Measurements from ENCODE around the gene DKK3. TPM values are rescaled to one million over a fixed set of nuclear protein-coding genes. Genes with fewer than 3 reads are reported as not detected.

DKK3 gene
- total RNA-seq, 1 donor from 2014 or later: 204 TPM

- TF ChIP-seq CTCF (IDR thresholded peaks at IDR 0.05; ENCODE audit: insufficient read depth, low read length, poor library complexity, severe bottlenecking): no peak
- Histone ChIP-seq H3K36me3 (ENCODE audit: control insufficient read depth, insufficient read depth, low read length) (no peaks in the 10 kb centered on the region), H3K27me3 (ENCODE audit: control insufficient read depth, insufficient read depth, low read length) (no peaks in the 10 kb centered on the region), H3K4me3 (ENCODE audit: low read depth, low read length) (no peak overlapping the region)
- DNase-seq (ENCODE audit: low read depth): no peak
Measured at GRCh38 chr11:11948242-11948947, 60.0 kb downstream of the DKK3 start.

- Histone ChIP-seq H3K27me3 (ENCODE audit: control insufficient read depth, insufficient read depth, low read length) (no peaks in the 10 kb centered on the region), H3K36me3 (ENCODE audit: control insufficient read depth, insufficient read depth, low read length) (peaks cover under 1% of the 10 kb centered on the region), H3K4me3 (ENCODE audit: low read depth, low read length) (no peak overlapping the region)
- TF ChIP-seq CTCF (IDR thresholded peaks at IDR 0.05; ENCODE audit: insufficient read depth, low read length, poor library complexity, severe bottlenecking): no peak
- no peak for DNase-seq (ENCODE audit: low read depth)
Measured at GRCh38 chr11:11947825-11948224, 60.6 kb downstream of the DKK3 start.

- Histone ChIP-seq H3K4me3 (ENCODE audit: low read depth, low read length) (no peak overlapping the region), H3K27me3 (ENCODE audit: control insufficient read depth, insufficient read depth, low read length) (no peaks in the 10 kb centered on the region), H3K36me3 (ENCODE audit: control insufficient read depth, insufficient read depth, low read length) (peaks cover 1% of the 10 kb centered on the region)
- no peak for TF ChIP-seq CTCF (IDR thresholded peaks at IDR 0.05; ENCODE audit: insufficient read depth, low read length, poor library complexity, severe bottlenecking)
- no peak for DNase-seq (ENCODE audit: low read depth)
Measured at GRCh38 chr11:11946878-11947277, 61.5 kb downstream of the DKK3 start.

DNA sequence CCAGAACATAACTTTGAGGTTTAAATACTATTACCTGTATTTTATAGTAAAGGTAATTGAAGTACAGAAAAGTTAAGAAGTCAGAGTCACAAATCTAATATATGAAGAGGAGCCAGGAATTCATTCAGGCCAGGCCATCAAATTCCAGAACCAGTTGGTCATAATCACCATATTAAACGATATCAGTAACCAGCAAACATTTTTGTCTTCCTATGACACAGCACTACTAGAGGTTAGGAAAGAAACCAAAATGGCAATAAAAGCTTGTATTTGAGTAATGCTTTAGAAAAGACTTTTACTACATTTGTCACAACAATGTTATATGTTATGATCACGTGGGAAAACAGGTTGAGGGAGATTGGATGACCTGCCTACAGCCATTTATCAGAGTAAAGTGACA lies 62.2 kb downstream of the DKK3 start:
- peaks cover 1% of the 10 kb centered on the region for H3K36me3 ChIP-seq (ENCODE audit: control insufficient read depth, insufficient read depth, low read length)
- no peaks in the 10 kb centered on the region for H3K27me3 ChIP-seq (ENCODE audit: control insufficient read depth, insufficient read depth, low read length)
- no peak for DNase-seq (ENCODE audit: low read depth)
- TF ChIP-seq CTCF (IDR thresholded peaks at IDR 0.05; ENCODE audit: insufficient read depth, low read length, poor library complexity, severe bottlenecking): no peak
- no peak overlapping the region for H3K4me3 ChIP-seq (ENCODE audit: low read depth, low read length)

DNA sequence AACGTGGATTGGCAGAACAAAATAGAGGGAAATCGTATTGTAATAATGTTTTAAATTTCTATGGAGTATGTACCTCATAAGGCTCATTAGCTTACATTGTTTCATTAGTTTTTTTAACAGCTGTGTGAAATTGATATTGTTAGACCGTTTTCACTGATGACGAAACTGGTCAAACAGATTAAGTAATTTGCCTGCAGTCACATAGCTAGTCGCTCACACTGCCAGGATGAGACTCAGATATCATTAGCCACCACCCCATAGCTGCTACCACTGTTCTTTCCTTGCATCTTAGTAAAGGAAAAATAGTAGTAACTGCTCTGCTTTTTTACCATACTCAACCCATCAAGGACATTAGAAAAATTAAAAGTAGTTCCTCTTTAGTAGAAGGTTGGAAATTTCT lies 64.0 kb downstream of the DKK3 start:
- H3K4me3 ChIP-seq (ENCODE audit: low read depth, low read length): no peak overlapping the region
- H3K36me3 ChIP-seq (ENCODE audit: control insufficient read depth, insufficient read depth, low read length): peaks cover 1% of the 10 kb centered on the region
- TF ChIP-seq CTCF (IDR thresholded peaks at IDR 0.05; ENCODE audit: insufficient read depth, low read length, poor library complexity, severe bottlenecking): no peak
- no peak for DNase-seq (ENCODE audit: low read depth)
- H3K27me3 ChIP-seq (ENCODE audit: control insufficient read depth, insufficient read depth, low read length): no peaks in the 10 kb centered on the region

DNA sequence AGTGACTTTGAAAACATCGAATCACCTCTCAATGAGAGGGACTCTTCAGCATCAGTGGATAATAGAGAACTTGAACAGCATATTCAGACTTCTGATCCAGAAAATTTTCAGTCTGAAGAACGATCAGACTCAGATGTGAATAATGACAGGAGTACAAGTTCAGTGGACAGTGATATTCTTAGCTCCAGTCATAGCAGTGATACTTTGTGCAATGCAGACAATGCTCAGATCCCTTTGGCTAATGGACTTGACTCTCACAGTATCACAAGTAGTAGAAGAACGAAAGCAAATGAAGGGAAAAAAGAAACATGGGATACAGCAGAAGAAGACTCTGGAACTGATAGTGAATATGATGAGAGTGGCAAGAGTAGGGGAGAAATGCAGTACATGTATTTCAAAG lies 65.8 kb downstream of the DKK3 start:
- Histone ChIP-seq H3K27me3 (ENCODE audit: control insufficient read depth, insufficient read depth, low read length) (no peaks in the 10 kb centered on the region), H3K36me3 (ENCODE audit: control insufficient read depth, insufficient read depth, low read length) (peaks cover 1% of the 10 kb centered on the region), H3K4me3 (ENCODE audit: low read depth, low read length) (no peak overlapping the region)
- no peak for TF ChIP-seq CTCF (IDR thresholded peaks at IDR 0.05; ENCODE audit: insufficient read depth, low read length, poor library complexity, severe bottlenecking)
- no peak for DNase-seq (ENCODE audit: low read depth)
